ENCODE measurements around the gene CDH4.
"Not testable (repeated sequence)": the region's sequence is repeated elsewhere in the genome, so short reads cannot be mapped to it uniquely, and the experiment has no call there.

Gene CDH4

DNA sequence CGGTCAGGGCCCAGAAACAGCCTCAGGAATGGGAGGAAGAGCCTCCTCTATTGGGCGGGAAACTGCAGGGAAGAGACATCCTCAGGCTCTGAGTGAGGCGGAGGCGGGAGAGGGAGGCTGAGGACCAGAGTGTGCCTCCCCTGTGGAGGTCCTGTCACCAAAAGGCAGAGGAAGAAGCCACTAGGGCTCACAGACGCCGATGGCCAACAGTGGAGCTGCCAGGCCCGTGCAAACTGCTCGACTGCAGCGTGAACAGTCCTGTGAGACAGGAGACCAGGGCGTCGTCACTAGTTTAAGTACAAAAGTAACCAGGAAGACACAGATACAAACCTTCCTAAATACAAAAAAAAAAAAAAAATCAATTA, 730.9 kb downstream of the CDH4 start:
- Histone ChIP-seq H3K27me3 (ENCODE audit: insufficient read depth, poor library complexity, severe bottlenecking) (no peaks in the 10 kb centered on the region), H3K4me3 (replicated peaks; ENCODE audit: insufficient read depth, low read length) (no peak overlapping the region), H3K27ac (replicated peaks) (no peak overlapping the region)
- DNase-seq (ENCODE audit: low read depth in 1 of 2, low spot score in 1 of 2): no peak
- TF ChIP-seq, protein P1, sequence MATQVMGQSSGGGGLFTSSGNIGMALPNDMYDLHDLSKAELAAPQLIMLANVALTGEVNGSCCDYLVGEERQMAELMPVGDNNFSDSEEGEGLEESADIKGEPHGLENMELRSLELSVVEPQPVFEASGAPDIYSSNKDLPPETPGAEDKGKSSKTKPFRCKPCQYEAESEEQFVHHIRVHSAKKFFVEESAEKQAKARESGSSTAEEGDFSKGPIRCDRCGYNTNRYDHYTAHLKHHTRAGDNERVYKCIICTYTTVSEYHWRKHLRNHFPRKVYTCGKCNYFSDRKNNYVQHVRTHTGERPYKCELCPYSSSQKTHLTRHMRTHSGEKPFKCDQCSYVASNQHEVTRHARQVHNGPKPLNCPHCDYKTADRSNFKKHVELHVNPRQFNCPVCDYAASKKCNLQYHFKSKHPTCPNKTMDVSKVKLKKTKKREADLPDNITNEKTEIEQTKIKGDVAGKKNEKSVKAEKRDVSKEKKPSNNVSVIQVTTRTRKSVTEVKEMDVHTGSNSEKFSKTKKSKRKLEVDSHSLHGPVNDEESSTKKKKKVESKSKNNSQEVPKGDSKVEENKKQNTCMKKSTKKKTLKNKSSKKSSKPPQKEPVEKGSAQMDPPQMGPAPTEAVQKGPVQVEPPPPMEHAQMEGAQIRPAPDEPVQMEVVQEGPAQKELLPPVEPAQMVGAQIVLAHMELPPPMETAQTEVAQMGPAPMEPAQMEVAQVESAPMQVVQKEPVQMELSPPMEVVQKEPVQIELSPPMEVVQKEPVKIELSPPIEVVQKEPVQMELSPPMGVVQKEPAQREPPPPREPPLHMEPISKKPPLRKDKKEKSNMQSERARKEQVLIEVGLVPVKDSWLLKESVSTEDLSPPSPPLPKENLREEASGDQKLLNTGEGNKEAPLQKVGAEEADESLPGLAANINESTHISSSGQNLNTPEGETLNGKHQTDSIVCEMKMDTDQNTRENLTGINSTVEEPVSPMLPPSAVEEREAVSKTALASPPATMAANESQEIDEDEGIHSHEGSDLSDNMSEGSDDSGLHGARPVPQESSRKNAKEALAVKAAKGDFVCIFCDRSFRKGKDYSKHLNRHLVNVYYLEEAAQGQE (IDR thresholded peaks at IDR 0.05; ENCODE audit: insufficient replicate concordance, low read depth): no peak
- TF ChIP-seq SPI1 (IDR thresholded peaks at IDR 0.05; ENCODE audit: borderline replicate concordance, low read depth): no peak

DNA sequence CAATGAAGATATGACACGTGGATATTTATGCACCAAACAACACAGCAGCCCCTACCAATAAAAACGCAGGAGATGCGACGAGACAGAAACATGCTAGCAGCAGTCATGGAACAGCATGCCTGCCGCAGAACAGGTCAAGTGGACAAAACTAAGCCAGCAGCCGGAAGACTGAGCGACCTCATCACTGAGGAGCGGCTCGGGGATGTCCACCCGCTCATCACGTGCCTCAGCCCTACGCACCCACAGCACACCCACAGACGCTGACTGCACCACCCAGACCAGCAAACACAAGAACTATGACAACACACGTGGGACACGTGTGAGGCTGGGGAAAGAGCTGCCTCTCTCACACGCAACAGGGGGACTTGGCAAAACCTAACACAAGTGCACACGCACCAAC, 731.9 kb downstream of the CDH4 start:
- DNase-seq (ENCODE audit: low read depth in 1 of 2, low spot score in 1 of 2): no peak
- TF ChIP-seq, protein P2, sequence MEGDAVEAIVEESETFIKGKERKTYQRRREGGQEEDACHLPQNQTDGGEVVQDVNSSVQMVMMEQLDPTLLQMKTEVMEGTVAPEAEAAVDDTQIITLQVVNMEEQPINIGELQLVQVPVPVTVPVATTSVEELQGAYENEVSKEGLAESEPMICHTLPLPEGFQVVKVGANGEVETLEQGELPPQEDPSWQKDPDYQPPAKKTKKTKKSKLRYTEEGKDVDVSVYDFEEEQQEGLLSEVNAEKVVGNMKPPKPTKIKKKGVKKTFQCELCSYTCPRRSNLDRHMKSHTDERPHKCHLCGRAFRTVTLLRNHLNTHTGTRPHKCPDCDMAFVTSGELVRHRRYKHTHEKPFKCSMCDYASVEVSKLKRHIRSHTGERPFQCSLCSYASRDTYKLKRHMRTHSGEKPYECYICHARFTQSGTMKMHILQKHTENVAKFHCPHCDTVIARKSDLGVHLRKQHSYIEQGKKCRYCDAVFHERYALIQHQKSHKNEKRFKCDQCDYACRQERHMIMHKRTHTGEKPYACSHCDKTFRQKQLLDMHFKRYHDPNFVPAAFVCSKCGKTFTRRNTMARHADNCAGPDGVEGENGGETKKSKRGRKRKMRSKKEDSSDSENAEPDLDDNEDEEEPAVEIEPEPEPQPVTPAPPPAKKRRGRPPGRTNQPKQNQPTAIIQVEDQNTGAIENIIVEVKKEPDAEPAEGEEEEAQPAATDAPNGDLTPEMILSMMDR (IDR thresholded peaks at IDR 0.05; ENCODE audit: insufficient read depth, low read length): no peak
- TF ChIP-seq GABPA (IDR thresholded peaks at IDR 0.05; ENCODE audit: low read depth) (no peak), SPI1 (IDR thresholded peaks at IDR 0.05; ENCODE audit: borderline replicate concordance, low read depth) (no peak), POLR2AphosphoS5 (IDR thresholded peaks at IDR 0.05; ENCODE audit: low read depth) (no peak)
- TF ChIP-seq, protein P1 (IDR thresholded peaks at IDR 0.05; ENCODE audit: insufficient replicate concordance, low read depth): no peak
- H3K4me3 ChIP-seq (replicated peaks; ENCODE audit: insufficient read depth, low read length): no peak overlapping the region
- H3K27me3 ChIP-seq (ENCODE audit: insufficient read depth, poor library complexity, severe bottlenecking): no peaks in the 10 kb centered on the region
- H3K27ac ChIP-seq (replicated peaks): no peak overlapping the region

DNA sequence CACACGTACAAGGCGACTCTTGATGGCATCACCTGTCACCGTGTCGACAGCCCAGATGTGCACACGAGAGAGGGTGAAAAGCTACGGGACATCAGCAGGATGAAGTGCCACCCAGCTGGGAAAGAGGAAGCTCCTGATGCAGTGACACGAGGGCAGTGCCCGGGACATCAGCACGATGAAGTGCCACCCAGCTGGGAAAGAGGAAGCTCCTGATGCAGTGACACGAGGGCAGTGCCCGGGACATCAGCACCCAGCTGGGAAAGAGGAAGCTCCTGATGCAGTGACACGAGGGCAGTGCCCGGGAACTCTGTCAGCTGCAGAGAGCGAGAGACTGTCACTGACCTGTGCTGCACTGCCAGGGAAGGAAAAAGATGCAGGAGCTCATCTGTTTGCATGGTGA, 732.4 kb downstream of the CDH4 start:
- not testable (repeated sequence) for H3K4me3 ChIP-seq (replicated peaks; ENCODE audit: insufficient read depth, low read length); H3K27ac ChIP-seq (replicated peaks); H3K27me3 ChIP-seq (ENCODE audit: insufficient read depth, poor library complexity, severe bottlenecking)
- DNase-seq (ENCODE audit: low read depth in 1 of 2, low spot score in 1 of 2): peak; percentile 42 to 75
- TF ChIP-seq POLR2AphosphoS5 (IDR thresholded peaks at IDR 0.05; ENCODE audit: low read depth) (peak; percentile 42; the same call in 1 of the 2 replicates), SPI1 (IDR thresholded peaks at IDR 0.05; ENCODE audit: borderline replicate concordance, low read depth) (peak; percentile 47; the same call in 1 of the 2 replicates)

DNA sequence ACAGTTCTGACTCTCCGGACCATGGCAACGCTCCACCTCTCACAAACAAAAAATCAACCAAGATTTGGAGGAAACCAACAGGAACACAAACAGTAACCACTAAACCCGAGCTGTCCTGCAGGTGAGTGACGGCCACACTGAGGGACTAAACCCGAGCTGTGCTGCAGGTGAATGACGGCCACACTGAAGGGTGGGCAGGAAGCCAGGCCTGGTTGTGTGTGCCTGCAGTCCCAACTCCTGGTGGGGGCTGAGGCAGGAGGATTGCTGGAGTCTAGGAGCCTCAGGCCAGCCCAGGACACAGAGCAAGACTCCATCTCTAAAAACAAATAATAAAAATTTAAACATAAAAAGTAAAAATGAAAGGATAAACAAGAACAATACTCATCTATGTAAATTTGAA, 733.0 kb downstream of the CDH4 start:
- Histone ChIP-seq H3K4me3 (replicated peaks; ENCODE audit: insufficient read depth, low read length) (no peak overlapping the region), H3K27me3 (ENCODE audit: insufficient read depth, poor library complexity, severe bottlenecking) (no peaks in the 10 kb centered on the region), H3K27ac (replicated peaks) (no peak overlapping the region)
- TF ChIP-seq, protein P2 (IDR thresholded peaks at IDR 0.05; ENCODE audit: insufficient read depth, low read length): no peak
- TF ChIP-seq GABPA (IDR thresholded peaks at IDR 0.05; ENCODE audit: low read depth) (no peak), POLR2AphosphoS5 (IDR thresholded peaks at IDR 0.05; ENCODE audit: low read depth) (no peak), SPI1 (IDR thresholded peaks at IDR 0.05; ENCODE audit: borderline replicate concordance, low read depth) (no peak)
- TF ChIP-seq, protein P1 (IDR thresholded peaks at IDR 0.05; ENCODE audit: insufficient replicate concordance, low read depth): no peak
- no peak for DNase-seq (ENCODE audit: low read depth in 1 of 2, low spot score in 1 of 2)
